GM19351 (cell line): ENCODE data around the gene DIAPH3.

Source experiments
- ATAC-seq: cut with Tn5 transposase; IDR thresholded peaks from one replicate; pipeline ENCODE4 v1.9.1; 2021; ENCODE audit warnings: mild to moderate bottlenecking, moderate library complexity; ENCODE audit not compliant: unreplicated experiment

Gene DIAPH3

GRCh38 chr13:59643906-59644626 is 519.7 kb downstream of the DIAPH3 start:
- ATAC-seq, result no peak

- ATAC-seq, result no peak
Measured at GRCh38 chr13:59643364-59643841, 520.3 kb downstream of the DIAPH3 start.

- ATAC-seq, result no peak
Measured at GRCh38 chr13:59641817-59642216, 521.9 kb downstream of the DIAPH3 start.

GRCh38 chr13:59641261-59641660 is 522.5 kb downstream of the DIAPH3 start:
- no peak for ATAC-seq

- ATAC-seq, result no peak
Measured at GRCh38 chr13:59638404-59638803, 525.3 kb downstream of the DIAPH3 start.

GRCh38 chr13:59635589-59635988 is 528.1 kb downstream of the DIAPH3 start:
- ATAC-seq, result no peak

- ATAC-seq, result no peak
Measured at GRCh38 chr13:59633290-59633689, 530.4 kb downstream of the DIAPH3 start.

- ATAC-seq, result no peak
Measured at GRCh38 chr13:59631271-59631670, 532.5 kb downstream of the DIAPH3 start.

GRCh38 chr13:59625111-59625510 is 538.6 kb downstream of the DIAPH3 start:
- ATAC-seq, result no peak

GRCh38 chr13:59623206-59623915 is 540.4 kb downstream of the DIAPH3 start:
- ATAC-seq, result no peak

GRCh38 chr13:59621773-59622172 is 542.0 kb downstream of the DIAPH3 start:
- no peak for ATAC-seq
